CD4-positive, CD25-positive, alpha-beta regulatory T cell (primary cell): ENCODE measurements around the gene TAF11L6. TPM values are rescaled to one million over a fixed set of nuclear protein-coding genes. Genes with fewer than 3 reads are reported as not detected.

Source experiments
- polyA plus RNA-seq, 4 donors: library from polyadenylated mRNA; unstranded; fragments of 300-500 nt; fragmentation: Illumina TruSeq; gene quantifications; one replicate each; pipeline ENCODE4 v1.2.3, GENCODE V29; 2021
- total RNA-seq: library from RNA; stranded (reverse); gene quantifications from one replicate; pipeline ENCODE4 v1.2.3, GENCODE V29; 2022

Gene TAF11L6
- total and polyA plus RNA-seq, 5 donors from 2014 or later = not detected

Other genes starting within 250 kb of the TAF11L6 start
- gene TAF11L2, start 30.4 kb upstream of the TAF11L6 start, total RNA-seq = not detected
- gene TAF11L2, start 30.4 kb upstream of the TAF11L6 start, polyA plus RNA-seq = not detected
- gene TAF11L3, start 10.3 kb upstream of the TAF11L6 start, total RNA-seq = not detected
- not detected for gene TAF11L3, start 10.3 kb upstream of the TAF11L6 start, polyA plus RNA-seq
- not detected for gene TAF11L4, start 6.9 kb upstream of the TAF11L6 start, total RNA-seq
- gene TAF11L4, start 6.9 kb upstream of the TAF11L6 start, polyA plus RNA-seq = not detected
- not detected for gene TAF11L5, start 3.4 kb upstream of the TAF11L6 start, total RNA-seq
- gene TAF11L5, start 3.4 kb upstream of the TAF11L6 start, polyA plus RNA-seq = not detected
- not detected for gene TAF11L7, start 57.1 kb downstream of the TAF11L6 start, total RNA-seq
- not detected for gene TAF11L7, start 57.1 kb downstream of the TAF11L6 start, polyA plus RNA-seq
- not detected for gene TAF11L8, start 62.3 kb downstream of the TAF11L6 start, total RNA-seq
- gene TAF11L8, start 62.3 kb downstream of the TAF11L6 start, polyA plus RNA-seq = not detected
- gene TAF11L9, start 65.7 kb downstream of the TAF11L6 start, total RNA-seq = not detected
- gene TAF11L9, start 65.7 kb downstream of the TAF11L6 start, polyA plus RNA-seq = not detected
- not detected for gene TAF11L10, start 69.2 kb downstream of the TAF11L6 start, total RNA-seq
- not detected for gene TAF11L10, start 69.2 kb downstream of the TAF11L6 start, polyA plus RNA-seq
- gene TAF11L11, start 75.5 kb downstream of the TAF11L6 start, total RNA-seq = not detected
- gene TAF11L11, start 75.5 kb downstream of the TAF11L6 start, polyA plus RNA-seq = not detected
- not detected for gene TAF11L12, start 81.7 kb downstream of the TAF11L6 start, total RNA-seq
- not detected for gene TAF11L12, start 81.7 kb downstream of the TAF11L6 start, polyA plus RNA-seq
- gene TAF11L13, start 103.4 kb downstream of the TAF11L6 start, total RNA-seq = not detected
- gene TAF11L13, start 103.4 kb downstream of the TAF11L6 start, polyA plus RNA-seq = not detected
- not detected for gene TAF11L14, start 105.8 kb downstream of the TAF11L6 start, total RNA-seq
- gene TAF11L14, start 105.8 kb downstream of the TAF11L6 start, polyA plus RNA-seq = not detected